HG02610 (cell line): ENCODE data around the gene CFAP69.
"Not testable (repeated sequence)": the region's sequence is repeated elsewhere in the genome, so short reads cannot be mapped to it uniquely, and the experiment has no call there.

Experiments used
- ATAC-seq: cut with Tn5 transposase; IDR thresholded peaks from one replicate; pipeline ENCODE4 v1.9.1; 2021; ENCODE audit warnings: mild to moderate bottlenecking, moderate library complexity; ENCODE audit not compliant: unreplicated experiment

CFAP69 gene

DNA sequence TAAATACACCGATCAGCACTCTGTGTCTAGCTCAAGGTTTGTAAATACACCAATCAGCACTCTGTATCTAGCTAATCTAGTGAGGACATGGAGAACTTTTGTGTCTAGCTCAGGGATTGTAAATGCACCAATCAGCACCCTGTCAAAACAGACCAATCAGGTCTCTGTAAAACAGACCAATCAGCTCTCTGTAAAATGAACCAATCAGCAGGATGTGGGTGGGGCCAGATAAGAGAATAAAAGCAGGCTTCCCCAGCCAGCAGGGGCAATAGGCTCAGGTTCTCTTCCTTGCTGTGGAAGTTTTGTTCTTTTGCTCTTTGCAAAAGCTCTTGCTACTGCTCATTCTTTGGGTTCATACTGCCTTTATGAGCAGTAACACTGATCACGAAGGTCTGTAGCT, 90.0 kb downstream of the CFAP69 start:
- not testable (repeated sequence) for ATAC-seq

DNA sequence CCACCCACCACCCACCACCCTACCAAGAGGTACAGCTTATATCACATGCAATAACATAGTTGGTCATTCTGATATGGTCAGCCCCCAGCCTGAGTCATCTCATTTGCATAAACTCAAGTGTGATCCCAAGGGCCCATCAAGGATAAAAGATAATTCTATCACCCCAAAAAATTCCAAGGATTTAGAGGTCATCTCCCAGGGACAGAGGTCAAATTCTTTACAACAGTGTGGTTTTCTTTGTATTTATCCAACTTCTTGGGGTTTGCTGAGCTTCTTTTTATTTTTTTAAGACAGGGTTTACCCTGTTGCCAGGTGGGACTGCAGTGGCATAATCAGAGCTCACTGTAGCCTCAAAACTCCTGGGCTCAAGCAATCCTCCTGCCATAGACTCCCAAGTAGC, 92.1 kb downstream of the CFAP69 start:
- no peak for ATAC-seq

DNA sequence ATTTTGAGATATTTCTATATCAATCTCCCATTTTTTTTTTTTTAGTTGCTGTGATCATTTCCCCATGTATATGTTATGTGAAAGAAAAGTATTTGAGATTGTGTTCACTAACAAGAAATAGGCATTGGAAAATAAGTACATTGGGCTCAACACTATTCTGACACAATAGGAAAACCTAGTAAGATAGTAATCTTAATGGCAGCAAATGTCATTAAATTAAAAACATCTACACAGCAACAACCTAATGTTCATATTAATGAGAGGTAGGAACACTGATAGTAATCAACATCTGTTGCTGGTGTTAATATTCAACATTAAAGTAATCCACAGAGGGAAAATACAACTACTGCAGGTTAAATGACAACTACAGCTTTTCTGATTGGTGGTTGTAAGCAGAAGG, 100.0 kb downstream of the CFAP69 start:
- ATAC-seq = no peak

DNA sequence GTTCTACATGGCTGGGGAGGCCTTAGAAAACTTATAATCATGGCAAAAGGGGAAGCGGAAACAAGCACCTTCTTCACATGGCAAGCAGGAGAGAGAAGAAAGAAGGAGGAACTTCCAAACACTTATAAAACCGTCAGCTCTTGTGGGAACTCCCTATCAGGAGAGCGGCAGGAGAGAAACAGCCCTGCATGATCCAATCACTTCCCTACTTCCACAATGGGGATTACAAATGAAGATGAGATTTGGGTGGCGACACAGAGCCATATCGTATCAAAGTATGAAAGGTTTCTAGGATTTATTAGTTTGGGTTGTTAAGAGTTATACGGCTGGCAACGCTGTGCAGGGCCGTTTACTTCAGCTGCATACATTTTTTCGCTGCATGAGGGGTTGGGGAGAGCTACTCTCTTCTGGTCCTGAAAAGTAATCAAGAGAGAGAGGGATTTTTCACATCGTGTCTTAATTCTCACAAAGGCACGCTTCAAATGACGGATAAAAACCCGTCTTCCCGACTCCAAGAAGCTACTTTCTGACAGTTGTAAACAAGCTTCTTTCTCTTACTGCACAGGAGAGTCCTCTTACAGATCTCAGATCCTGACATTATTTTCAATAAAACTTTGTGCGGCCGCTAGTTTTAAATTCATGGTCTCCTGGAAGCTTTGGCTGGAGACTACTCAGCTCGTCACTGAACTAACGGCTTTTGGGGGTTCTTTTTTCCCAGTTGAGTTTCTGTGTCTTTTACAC, 100.8 kb downstream of the CFAP69 start:
- ATAC-seq = peak; percentile 12

GRCh38 chr7:90346336-90347125, 101.6 kb downstream of the CFAP69 start, which contains the start of gene GTPBP10:
Gene GTPBP10, plus strand, starts transcription at chr7:90346716. Its CDS starts 26 bp downstream, at chr7:90346742.
- peak; percentile 96 for ATAC-seq

DNA sequence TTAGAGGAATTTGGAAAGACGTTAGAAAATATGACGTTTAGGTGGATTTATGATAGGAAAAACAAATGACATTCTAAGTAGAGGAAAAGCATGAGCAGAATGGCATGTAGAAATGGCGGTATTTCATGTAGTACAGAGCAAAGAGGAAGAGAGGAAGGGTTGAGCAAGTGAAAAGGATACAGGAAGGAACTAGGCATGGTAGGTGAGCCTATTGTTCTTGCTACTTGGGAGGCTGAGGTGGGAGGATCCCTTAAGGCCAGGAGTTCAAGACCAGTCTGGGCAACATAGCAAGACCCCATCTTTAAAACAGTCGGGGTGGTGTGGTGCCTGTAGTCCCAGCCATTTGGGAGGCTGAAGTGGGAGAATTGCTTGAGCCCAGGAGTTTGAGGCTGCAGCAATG, 102.8 kb downstream of the CFAP69 start:
- ATAC-seq = no peak

GRCh38 chr7:90349305-90349704, 104.3 kb downstream of the CFAP69 start:
- no peak for ATAC-seq

DNA sequence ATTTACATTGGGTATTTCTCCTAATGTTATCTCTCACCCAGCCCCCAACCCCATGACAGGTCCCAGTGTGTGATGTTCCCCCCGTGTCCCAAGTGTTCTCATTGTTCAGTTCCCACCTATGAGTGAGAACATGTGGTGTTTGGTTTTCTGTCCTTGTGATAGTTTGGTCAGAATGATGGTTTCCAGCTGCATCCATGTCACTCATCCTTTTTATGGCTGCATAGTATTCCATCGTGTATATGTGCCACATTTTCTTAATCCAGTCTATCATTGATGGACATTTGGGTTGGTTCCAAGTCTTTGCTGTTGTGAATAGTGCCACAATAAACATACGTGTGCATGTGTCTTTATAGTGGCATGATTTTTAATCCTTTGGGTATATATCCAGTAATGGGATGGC, 105.1 kb downstream of the CFAP69 start:
- ATAC-seq = not testable (repeated sequence)

GRCh38 chr7:90351987-90352386, 107.0 kb downstream of the CFAP69 start:
- ATAC-seq = no peak
